Fibroblast of mammary gland (primary cell): ENCODE measurements around the gene PANK1.

ENCODE experiments used
- DNase-seq: peaks from one replicate; pipeline ENCODE4 v3.0.0-alpha.2; 2010; ENCODE audit warnings: low read depth
- H3K4me3 ChIP-seq: 2 replicates; pipeline ENCODE4 v1.5.1; 2011; ENCODE audit warnings: low read depth, mild to moderate bottlenecking, low read length, moderate library complexity; ENCODE audit not compliant: control insufficient read depth
- TF ChIP-seq, protein P1 (sequence below): conservative IDR thresholded peaks from 2 replicates; pipeline ENCODE4 v1.5.1; 2011; ENCODE audit warnings: low read depth, low read length, inconsistent platforms; ENCODE audit not compliant: control insufficient read depth, insufficient read depth

Gene PANK1

DNA sequence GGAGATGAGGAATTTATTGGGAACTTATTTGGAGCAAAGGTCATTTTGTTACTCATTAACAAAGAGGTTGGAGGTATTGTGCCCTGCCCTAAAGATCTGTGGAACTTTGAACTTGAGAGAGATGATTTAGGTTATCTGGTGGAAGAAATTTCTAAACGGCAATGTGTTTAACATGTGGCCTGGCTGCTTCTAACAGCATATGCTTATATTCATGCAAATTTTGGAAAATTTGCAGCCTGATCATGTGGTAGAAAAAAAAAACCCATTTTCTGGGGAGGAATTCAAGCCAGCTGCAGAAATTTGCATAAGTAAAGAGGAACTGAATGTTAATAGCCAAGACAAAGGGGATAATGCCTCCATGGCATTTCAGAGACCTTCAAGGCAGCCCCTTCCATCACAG lies 10.7 kb upstream of the PANK1 start:
- DNase-seq: no peak
- TF ChIP-seq, protein P1, sequence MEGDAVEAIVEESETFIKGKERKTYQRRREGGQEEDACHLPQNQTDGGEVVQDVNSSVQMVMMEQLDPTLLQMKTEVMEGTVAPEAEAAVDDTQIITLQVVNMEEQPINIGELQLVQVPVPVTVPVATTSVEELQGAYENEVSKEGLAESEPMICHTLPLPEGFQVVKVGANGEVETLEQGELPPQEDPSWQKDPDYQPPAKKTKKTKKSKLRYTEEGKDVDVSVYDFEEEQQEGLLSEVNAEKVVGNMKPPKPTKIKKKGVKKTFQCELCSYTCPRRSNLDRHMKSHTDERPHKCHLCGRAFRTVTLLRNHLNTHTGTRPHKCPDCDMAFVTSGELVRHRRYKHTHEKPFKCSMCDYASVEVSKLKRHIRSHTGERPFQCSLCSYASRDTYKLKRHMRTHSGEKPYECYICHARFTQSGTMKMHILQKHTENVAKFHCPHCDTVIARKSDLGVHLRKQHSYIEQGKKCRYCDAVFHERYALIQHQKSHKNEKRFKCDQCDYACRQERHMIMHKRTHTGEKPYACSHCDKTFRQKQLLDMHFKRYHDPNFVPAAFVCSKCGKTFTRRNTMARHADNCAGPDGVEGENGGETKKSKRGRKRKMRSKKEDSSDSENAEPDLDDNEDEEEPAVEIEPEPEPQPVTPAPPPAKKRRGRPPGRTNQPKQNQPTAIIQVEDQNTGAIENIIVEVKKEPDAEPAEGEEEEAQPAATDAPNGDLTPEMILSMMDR: no peak
- H3K4me3 ChIP-seq: no peak overlapping the region

DNA sequence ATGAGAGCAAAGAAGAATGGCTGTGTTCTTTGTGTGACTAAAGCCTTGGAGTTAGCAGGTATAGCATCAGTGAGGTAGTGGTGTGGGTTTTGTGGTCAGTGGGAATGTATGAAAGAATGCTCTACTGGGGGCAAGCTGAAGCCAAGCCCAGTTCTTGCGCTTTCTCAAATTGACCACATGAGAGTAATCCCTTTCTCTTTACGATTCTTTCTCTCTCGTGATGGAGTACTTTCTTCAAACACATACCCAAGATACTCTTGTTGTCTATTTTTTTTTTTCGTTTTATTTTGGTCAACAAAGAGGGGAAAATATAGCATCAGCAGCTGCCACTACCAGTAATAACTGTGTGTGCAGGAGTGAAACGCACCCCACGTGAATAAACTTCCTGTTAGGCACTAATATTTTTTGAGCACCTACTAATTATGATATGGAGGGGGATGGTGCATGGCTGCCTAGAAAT lies 8.4 kb upstream of the PANK1 start:
- H3K4me3 ChIP-seq: no peak overlapping the region
- TF ChIP-seq, protein P1: no peak
- peak; percentile 17 for DNase-seq

DNA sequence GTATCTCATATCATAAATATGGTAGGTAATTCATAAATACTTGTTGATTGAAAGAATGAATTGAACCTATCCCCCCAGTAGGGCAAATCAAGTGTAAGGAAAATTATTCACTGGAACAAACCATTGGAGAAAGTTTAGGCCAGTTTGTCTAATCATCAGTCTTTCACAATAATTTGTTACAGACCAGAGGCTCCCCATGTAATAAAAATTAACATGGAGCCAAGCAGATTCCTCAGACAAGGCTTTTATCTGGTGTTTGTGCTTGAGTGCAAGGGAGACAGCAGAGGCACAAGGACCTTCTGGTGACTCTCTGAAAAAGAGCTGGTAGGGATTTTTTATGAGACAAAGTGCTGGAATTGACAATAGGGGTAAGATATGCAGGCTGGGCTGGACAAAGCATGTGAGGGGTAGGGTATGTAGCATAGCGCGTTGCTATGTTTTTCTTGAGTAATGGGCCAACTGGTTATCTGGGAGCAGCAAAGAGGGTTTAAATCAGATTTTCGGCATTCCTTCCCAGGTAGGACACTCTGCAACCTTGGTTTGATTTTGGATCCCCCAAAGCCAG lies 7.8 kb upstream of the PANK1 start:
- no peak for DNase-seq
- no peak overlapping the region for H3K4me3 ChIP-seq
- TF ChIP-seq, protein P1: no peak

DNA sequence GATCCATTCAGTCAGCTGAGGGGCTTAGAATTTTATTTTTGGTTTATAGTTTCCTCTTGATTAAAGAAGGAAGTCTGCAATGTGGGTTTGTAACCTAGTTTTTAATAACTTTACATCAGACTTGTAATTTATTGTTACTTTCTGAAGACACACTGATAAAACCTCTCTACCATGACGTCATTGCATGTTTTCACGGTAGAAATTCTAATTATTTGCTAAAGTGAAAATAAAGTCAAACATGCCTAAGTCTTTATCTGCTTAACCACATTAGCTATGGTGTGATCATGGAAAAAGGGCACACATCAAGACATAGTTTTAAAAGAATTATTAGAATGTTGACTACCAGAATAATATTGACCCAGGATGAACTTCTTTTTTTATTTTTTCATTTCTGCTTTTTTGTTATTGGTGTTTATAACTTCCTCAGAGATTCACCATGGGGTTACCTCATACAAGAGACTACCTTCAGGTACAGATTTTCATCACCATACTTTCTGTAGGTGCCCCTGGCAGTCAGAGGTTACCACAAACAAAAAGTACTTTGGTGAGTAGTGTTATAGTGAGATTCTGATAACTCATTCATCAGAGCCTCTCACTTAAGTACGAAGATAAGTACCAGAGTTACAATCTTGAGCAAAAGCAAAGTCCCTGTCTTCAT lies 7.0 kb upstream of the PANK1 start:
- no peak overlapping the region for H3K4me3 ChIP-seq
- TF ChIP-seq, protein P1: no peak
- no peak for DNase-seq

DNA sequence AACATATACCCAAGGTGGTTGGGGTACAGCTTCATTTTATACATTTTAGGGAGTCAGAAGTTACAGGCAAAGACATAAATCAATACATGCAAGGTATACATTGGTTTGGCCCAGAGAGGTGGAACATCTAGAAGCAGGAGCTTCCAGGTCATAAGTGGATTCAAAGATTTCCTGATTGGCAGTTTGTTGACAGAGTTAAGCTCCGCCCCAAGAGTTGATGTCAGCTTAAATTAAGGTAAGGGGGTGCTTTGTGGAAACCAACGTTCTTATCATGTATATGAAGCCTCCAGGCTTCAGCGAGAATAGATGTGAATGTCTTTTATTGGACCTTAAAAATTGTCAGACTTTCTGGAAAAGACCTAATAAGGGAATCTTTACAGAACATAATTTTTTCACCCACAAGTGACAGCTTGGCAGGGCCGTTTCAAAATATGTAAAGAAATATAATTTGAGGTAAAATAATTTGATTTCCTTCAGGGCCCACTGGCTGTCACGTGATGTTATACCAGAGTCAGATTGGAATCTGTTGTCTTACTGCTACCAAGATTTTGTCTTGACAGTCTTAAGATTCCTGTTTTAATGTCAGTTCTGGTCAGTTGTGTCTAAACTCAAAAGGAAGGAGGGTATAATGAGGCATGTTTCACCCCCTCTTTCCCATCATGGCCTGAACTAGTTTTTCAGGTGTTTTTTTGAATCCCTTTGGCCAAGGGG lies 6.3 kb upstream of the PANK1 start:
- TF ChIP-seq, protein P1: no peak
- no peak for DNase-seq
- H3K4me3 ChIP-seq: no peak overlapping the region

DNA sequence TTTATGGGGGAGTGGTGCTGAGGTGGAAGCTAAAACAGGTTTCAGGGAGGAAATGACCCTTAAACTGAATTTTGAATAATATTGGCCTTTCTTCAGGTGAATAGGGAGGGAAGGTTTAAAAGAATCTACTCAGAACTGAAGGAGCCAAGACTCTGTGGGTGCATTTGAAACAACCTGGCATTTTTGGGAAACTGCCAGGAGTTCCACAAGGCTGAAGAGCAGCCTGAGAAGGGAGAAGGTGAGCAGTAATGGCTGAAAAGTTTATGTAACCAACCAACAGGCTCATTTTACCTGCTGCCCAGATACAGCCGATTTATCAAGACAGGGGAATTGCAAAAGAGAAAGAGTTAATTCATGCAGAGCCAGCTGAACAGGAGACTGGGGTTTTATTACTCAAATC lies 4.0 kb upstream of the PANK1 start:
- H3K4me3 ChIP-seq: no peak overlapping the region
- no peak for DNase-seq
- TF ChIP-seq, protein P1: no peak

DNA sequence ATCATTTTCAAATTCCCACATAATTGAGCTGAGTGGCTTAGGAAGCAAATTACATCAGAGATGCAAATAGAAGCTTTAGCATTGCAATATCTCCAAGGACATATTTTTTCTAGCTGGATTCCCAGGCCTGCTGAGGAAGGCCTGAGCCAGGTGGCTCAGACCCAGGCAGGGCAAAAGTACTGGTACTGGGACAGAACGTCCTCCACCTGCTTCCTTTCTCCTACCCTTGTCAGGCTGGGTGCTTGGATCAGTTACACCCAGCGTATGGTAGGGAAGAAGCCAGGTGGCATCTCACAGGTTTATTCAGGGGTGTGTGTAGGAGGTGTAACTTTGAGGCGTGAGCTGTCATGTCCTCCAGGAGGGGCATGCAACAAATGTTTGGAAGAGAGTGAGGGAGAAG lies 3.0 kb upstream of the PANK1 start:
- DNase-seq: no peak
- no peak overlapping the region for H3K4me3 ChIP-seq
- TF ChIP-seq, protein P1: no peak
